ENCODE results near the gene CHPF.

CHPF gene, protein sequence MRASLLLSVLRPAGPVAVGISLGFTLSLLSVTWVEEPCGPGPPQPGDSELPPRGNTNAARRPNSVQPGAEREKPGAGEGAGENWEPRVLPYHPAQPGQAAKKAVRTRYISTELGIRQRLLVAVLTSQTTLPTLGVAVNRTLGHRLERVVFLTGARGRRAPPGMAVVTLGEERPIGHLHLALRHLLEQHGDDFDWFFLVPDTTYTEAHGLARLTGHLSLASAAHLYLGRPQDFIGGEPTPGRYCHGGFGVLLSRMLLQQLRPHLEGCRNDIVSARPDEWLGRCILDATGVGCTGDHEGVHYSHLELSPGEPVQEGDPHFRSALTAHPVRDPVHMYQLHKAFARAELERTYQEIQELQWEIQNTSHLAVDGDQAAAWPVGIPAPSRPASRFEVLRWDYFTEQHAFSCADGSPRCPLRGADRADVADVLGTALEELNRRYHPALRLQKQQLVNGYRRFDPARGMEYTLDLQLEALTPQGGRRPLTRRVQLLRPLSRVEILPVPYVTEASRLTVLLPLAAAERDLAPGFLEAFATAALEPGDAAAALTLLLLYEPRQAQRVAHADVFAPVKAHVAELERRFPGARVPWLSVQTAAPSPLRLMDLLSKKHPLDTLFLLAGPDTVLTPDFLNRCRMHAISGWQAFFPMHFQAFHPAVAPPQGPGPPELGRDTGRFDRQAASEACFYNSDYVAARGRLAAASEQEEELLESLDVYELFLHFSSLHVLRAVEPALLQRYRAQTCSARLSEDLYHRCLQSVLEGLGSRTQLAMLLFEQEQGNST

DNA sequence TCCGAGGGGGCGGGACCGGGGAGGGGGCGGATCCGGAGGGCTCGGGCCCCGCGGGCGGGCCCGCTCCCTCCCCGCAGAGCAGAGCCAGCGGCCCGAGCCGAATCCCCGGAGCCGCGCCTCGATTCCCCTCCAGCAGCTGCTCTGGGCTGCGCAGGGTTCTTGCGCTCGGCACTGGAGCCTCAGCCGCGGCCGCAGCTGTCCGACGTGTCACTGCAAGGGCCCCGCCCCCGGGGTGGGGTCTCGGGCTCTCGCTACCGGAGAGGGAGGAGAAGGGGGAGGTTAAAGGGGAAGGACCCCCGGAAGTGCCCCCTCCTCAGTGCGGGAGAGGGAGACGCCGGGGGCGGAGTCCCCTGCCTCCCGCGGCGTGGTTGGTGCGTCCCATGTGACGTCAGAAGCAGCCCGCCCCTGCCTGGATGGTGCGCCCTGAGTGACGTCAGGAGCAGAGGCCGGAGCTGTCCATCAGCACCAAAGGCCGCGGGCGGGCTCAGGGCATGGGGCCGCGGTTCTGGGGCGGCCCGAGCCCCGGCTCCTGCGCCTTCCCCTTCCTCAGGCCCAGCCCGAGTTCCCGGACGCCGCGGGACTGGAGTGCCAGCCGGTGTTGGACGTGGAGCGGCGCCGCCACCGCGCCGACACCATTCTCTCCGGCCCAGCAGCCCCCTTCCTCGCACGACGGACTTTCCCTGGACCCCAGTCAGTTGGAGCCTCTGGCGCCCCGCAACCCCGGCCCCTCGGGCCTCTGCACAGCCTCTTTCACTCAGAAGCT lies at the start of gene CHPF, which contains the start of gene TMEM198:
Gene CHPF (minus strand): TSS at position 214 of the 763 bp plus-strand sequence. CDS start 271 bp downstream, outside the sequence.
Gene TMEM198 (plus strand): TSS at position 433 of the 763 bp plus-strand sequence. CDS start 700 bp downstream, outside the sequence.
- DNase-seq (ENCODE audit: low spot score), result peak; percentile 99

DNA sequence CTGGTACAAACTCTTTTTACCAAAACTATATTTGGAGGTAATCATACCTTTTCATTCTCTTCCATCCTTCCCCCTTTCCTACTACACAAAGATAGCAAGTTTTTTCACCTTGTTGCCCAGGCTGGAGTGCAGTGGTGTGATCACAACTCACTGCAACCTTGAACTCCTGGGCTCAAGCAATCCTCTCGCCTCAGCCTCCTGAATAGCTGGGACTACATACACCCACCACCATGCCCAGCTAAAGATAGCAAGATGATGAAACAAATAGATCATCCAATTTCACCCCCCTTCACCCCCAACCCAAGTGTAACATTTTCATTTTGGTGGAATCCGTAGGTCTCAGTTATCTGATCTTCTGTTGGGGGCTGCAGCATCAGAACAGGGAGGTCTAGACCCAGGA lies 49.5 kb upstream of the CHPF start:
- no peak for DNase-seq (ENCODE audit: low spot score)

DNA sequence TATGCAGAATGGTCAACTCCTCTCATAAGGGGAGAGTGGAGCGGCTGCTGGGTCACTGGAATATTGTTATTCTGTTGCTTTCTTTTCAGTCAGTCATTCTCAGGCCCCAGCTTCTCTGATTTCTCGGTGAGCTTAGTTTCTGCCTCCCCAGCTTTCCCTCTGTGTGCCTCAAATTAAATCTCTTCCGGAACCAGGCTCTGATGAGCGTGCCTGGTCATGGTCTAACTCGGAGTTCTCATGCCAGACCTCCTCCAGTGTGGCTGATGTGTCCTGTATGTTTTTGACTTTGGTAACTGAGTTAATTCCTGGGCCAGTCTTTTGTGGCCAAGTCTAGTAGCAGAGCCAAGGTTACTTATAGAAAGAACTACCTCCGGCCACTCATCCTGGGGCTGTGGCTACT lies 49.1 kb upstream of the CHPF start:
- DNase-seq (ENCODE audit: low spot score), result no peak

DNA sequence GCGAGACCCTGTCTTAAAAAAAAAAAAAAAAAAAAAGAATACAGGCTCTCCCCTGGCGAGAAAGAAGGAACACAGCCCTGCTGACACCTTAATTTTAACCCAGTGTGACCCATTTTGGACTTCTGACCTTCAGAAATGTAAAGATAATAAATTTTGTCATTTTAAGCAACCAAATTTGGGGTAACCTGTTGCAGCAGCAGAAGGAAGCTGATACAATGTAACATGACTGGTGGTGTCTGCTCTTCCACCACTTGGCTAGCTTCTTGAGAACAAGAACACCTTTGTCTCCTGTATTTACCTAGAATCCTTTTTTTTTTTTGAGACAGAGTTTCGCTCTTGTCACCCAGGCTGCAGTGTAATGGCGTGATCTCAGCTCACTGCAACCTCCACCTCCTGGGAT lies 47.5 kb upstream of the CHPF start:
- no peak for DNase-seq (ENCODE audit: low spot score)

DNA sequence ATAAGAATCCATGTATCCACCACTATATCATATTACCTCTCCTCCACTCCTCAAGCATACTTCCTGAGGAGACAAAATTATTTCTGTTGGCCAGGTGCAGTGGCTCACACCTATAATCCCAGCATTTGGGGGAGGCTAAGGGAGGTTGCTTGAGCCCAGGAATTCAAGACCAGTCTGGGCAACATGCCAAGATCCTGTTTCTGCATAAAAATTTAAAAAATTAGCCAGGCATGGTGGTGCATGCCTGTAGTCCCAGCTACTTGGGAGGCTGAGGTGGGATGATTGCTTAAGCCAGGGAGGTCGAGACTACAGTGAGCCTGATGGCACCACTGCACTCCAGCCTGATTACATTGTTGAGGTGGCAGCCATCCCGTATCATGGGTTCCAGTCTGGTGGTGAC lies 37.7 kb upstream of the CHPF start:
- no peak for DNase-seq (ENCODE audit: low spot score)

DNA sequence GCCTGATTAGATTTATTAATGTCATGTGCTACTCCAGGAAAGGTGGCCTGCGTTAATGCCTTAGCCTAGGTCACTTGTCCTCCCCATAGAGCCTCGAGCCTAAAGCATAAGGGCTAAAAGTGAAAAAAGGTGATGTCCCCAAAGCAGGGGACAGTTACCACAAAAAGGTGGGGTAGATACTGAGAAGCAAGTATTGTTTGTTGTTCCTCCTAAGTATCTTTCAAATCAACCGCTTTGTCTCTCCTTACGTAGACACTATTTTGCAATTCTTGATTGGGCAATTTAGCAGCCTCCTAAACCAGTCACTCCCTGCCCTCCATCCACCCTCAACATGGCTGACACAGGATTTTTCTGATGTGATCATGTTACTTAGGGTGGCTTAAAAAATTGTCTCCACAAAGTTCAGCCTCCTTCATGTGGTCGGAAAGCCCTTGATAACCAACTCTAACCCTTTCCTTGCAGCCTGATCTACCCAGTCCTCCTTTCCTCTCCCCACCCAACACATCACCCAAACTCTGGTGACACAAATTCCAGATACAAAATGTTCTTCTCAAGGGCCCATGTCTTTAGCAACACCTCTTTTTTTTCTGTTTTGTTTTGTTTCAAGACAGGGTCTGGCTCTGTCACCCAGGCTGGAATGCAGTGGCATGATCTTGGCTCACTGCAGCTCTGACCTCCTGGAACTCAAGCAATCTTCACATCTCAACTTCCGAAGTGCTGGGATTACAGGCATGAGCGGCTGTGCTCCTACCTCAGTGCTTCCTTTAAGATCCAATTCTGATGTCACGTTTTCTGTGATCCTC lies 35.4 kb upstream of the CHPF start:
- no peak for DNase-seq (ENCODE audit: low spot score)

DNA sequence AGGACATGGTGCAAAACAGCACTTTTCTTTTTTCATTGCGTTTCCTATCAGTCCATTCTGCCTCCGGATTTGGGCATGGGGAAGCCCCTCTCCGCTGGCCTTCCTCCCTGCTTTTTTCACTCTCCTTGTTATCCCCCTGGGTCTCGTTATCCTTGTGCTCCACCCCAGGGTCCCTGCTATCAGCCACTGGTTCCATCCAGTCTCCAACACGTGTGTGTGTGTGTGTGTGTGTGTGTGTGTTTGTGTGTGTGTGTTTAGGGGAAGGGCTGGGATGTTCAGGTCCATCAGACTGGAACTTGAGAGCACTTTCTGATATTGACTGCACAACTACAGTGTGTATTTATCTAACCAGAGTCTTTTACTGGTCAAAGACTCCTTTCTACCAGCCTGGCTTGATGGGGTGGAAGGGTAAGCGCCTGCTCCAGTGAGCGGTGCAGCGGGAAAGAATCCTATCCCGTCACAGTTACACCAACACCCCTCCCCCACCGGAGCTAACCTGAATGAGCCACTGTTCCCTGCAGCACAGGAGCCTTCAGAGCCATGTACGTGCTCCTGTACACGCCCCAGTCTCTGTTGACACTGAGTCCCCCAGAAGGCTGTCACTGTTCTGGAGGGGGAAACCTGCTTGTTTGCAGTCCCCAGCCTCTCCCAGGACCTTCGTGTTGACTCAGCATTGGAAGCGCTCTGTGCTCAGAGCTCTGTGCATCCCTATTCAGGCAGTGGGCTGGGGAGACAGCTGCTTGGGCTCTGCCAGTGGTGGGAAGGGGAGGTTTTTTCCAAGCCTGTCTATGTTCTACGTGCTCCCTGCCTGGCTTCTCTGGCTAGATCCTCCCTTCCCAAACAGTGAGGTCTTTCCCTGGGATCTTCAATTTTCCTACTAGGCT lies 33.1 kb upstream of the CHPF start:
- no peak for DNase-seq (ENCODE audit: low spot score)

DNA sequence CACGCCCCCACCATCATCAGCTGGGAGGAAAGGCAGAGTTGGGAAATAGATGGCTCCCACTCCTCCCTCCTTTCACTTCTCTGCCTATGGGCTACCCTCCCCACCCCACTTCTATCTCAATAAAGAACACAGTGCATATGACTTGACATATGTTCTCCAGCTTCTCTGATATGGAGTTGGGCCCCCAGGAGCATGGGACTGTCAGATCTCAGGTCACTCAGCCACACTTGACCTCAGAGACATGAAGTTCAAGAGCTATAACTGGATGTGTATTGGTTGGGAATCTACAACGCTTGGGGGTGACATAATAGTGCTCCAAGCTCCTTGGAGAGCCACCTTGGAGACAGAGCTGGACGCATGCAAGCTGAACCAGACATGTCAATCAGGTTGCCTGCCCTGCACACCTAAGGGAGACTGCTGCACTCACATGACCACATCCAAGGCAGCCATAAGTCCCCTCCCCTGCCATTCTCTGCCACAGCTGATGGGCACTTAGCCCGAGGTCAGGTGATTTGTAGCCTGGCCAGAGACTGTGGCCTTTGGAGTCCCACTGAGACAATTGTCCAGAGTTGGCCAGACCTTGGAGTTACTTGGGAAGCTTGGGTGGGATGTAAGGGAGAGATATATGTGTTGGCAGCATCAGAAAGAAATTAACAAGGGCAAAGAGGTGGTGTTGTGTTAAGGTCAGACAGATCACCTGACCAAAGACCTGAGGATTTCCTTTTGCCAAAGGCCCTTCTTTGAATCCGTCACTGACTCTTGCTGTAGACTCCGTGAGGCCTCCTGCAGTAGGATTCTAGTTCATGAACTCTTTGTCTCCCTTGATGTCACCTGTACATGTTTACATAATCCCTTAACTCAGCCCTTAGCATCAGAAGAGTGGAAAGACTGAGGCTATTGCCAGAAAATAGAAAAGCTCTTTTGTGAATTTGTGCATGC lies 32.2 kb upstream of the CHPF start:
- DNase-seq (ENCODE audit: low spot score), result no peak

DNA sequence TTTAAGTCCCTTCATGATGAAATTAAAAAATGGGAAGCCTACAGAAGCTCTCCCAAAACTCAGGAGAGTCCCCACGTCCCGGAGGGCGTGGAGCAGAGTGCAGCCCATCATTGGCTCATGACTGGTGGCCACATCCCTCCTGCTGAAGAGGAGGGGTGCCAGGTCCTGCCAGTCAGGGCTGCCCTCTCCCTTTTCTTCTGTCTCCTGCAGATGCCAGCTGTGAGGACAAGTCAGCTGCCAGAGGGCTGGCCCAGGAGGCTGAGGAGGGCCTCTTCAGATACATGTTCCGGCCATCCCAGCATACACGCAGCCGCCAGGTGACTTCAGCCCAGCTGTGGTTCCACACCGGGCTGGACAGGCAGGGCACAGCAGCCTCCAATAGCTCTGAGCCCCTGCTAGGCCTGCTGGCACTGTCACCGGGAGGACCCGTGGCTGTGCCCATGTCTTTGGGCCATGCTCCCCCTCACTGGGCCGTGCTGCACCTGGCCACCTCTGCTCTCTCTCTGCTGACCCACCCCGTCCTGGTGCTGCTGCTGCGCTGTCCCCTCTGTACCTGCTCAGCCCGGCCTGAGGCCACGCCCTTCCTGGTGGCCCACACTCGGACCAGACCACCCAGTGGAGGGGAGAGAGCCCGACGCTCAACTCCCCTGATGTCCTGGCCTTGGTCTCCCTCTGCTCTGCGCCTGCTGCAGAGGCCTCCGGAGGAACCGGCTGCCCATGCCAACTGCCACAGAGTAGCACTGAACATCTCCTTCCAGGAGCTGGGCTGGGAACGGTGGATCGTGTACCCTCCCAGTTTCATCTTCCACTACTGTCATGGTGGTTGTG lies 31.1 kb upstream of the CHPF start:
- DNase-seq (ENCODE audit: low spot score), result no peak

DNA sequence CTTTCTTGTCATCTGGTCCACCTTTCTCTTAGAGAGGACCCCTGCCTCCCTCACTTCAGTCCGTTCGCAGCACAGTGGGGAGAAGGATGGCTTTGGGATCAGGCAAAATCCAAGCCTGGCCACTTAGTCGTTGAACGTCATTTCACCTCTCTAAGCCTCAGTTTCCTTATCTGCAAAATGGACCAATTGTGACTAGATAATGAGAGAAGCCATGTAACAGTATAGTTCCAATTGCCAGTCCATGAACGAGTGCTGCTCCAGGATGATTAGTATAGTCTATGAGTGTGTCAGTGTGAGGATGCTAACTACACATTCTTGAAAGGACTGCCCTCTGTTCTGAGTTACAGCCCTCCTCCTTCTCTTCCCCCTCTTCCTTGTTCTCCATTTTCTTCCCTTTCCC lies 29.6 kb upstream of the CHPF start:
- no peak for DNase-seq (ENCODE audit: low spot score)

DNA sequence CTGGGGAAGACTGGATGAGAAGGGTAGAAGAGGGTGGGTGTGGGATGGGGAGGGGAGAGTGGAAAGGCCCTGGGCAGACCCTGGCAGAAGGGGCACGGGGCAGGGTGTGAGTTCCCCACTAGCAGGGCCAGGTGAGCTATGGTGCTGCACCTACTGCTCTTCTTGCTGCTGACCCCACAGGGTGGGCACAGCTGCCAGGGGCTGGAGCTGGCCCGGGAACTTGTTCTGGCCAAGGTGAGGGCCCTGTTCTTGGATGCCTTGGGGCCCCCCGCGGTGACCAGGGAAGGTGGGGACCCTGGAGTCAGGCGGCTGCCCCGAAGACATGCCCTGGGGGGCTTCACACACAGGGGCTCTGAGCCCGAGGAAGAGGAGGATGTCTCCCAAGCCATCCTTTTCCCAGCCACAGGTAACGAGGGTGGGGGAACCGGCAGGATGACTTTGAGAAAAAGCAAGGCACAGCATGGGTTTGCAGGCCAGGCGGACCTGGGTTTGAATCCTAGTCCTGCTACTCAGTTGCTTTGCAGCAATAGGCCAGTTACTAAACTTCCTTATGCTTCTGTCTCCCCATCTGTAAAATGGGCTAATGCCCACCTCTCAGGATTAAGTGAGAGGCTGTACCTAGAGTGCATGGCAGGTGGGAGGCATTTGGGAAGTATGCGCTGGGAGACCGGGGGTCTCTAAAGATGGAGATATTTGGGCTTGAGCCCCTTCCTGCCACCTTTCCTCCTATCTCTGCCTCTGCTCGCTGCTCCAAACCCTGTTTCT lies 28.8 kb upstream of the CHPF start, which contains the start of gene INHA:
Gene INHA (plus strand): TSS at position 74 of the 765 bp plus-strand sequence. CDS start 65 bp downstream, at position 139.
- no peak for DNase-seq (ENCODE audit: low spot score)

DNA sequence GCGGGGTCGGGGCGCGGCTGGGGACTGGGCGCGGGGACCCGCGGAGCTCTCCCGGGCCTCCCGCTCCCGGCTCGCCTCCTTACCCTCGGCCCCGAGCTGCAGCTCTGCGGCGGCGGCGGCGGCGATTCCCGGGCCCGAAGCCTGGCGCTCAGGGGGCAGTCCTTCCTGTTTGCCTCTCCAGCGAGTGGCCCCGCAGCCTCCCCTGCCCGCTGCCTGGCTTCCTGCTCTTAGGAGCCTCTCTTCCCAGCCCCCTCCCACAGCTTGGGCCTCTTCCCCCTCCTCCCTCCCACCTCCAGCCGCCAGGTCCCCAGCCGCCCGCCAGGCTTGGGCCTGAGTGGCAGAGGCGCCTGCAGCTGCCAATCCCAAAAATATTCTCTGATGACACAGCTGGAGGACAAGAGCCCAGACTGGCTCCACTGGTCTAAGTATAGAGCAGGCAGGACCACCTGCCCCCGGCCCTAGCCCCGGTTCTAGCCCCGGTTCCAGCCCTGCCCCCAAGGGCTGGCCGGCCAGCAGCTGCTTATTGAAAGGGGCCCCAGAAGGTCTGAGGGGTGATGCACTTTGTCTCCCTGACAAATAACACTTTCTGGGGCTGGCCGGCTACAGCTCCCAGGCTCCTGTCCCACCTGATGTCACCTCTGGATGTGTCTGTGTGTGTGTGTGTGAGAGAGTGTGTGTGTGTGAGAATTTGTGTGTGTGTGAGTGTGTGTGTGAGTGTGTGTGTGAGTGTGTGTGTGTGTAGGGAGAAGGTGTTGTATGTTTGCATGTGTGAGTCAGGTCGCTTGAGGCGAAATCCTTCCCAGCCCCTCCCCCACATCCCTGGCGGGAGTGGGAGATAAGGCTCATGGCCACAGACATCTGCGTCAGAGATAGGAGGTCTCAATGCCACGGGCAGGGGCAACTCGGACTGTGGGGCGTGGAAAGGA lies 28.0 kb upstream of the CHPF start, which contains the start of gene OBSL1:
Gene OBSL1 (minus strand): TSS at position 229 of the 926 bp plus-strand sequence. CDS start 307 bp downstream, outside the sequence.
- peak; percentile 67 for DNase-seq (ENCODE audit: low spot score)

DNA sequence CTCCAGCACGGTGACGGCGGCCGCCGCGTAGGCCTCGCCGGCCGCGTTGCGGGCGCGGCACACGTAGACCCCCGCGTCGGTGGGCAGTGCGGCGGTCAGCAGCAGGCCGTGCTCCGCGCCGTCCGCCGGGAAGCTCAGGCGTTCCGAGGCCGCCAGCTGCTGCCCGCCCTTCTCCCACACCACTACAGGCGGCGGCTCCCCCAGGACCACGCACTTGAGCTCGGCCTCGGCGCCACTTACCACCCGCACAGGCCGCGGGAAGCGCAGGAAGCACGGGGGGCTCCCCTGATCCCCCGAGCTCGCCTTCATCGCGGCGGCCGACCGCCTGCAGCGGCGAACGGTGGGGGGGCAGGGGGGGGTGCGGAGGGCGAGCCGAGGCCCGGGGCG lies 27.3 kb upstream of the CHPF start:
- DNase-seq (ENCODE audit: low spot score), result no peak

DNA sequence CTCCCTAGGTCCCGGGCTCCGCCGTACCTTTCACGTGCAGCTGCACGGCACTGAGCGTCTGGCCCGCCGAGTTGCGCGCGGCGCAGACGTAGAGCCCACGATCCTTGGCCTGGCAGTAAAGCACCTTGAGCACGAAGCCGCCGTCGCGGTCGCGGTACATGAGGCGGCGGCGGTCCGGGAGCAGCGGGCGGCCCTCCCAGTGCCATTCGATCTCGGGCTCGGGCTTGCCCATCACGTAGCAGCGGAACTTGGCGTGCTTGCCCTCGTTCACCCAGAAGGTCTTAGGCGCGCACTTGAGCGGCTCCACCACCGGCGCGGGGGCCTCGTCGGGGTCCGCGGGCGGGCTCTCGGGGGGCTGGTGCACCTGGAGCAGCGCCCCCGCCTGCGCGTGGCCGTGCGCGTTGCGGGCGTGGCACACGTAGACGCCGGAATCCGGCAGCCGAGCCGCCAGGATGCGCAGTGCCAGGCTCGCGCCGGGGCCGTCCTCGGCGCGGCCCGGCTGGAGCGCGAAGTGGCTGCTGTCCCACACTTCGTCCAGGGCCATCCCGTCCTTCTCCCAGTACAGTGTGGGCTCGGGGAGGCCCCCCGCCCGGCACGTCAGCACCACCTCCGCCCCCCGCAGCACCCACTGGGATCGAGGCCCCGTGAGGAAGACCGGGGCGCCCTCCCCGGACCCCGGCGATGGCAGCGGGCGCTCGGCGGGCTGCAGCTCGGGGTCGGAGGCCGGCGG lies 26.8 kb upstream of the CHPF start:
- no peak for DNase-seq (ENCODE audit: low spot score)

DNA sequence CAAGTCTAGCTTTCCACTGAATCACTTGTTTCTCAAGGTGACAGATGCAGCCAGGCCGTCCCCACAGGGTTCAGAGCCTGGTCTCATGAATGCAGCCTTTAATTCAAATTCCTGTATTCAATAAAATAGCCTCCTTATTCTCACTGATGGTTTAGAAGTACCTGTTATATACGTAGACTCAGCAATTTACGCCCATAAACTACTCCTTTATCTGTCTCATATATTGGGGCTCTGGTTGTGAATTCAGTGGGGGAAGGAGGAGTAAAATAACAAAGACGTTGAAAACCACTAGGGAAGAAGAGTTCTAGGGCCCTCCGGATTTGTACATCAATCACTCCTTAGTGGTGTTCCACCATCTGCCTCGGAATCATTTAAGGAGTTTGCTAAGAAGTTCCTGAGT lies 26.0 kb upstream of the CHPF start:
- no peak for DNase-seq (ENCODE audit: low spot score)

DNA sequence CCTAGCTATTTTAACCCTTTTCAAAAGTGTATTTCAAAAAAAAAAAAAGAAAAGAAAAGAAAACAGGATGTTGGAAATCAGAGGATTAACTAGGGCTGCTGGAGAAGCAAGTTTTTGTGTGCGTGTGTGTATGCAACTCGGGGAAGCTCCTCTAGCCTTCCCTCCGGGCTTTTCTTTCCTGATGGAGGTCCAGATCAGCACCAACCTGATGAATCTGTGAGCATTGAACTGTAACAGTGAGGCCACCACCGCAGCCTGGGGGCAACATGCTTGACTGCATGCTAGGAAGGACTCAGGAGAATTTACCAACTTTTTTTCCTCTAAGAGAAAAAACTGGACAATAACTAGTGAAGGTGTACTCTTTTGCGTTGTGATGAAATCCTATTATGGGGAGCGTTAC lies 25.4 kb upstream of the CHPF start:
- no peak for DNase-seq (ENCODE audit: low spot score)
